Transverse colon (tissue), 4 donors: ENCODE measurements around the gene CST8.

Source experiments
- POLR2A ChIP-seq: fragments of 450-650 bp; IDR thresholded peaks from one replicate; pipeline ENCODE4 v1.6.1; 2016; ENCODE audit warnings: antibody characterized with exemption, mild to moderate bottlenecking, moderate library complexity
- POLR2AphosphoS5 ChIP-seq, 3 donors: sonication (generic); formaldehyde crosslinking; IDR thresholded peaks; one replicate each; pipeline ENCODE4 v1.6.1; 2016; ENCODE audit warnings: antibody characterized with exemption in 3 of 3
- TF ChIP-seq, protein P1 (sequence below), 5 experiments: fragments of 200-600 bp in 3 of 5; fragments of 450-650 bp in 2 of 5; sonication (generic) in 3 of 5; IDR thresholded peaks; 1 replicate in 2 of 5; 2 replicates in 3 of 5; pipeline ENCODE4 v1.5.1; 2016 to 2017; ENCODE audit warnings: antibody characterized with exemption in 5 of 5, inconsistent platforms in 3 of 5, mild to moderate bottlenecking in 2 of 5, moderate library complexity in 1 of 5

DNA sequence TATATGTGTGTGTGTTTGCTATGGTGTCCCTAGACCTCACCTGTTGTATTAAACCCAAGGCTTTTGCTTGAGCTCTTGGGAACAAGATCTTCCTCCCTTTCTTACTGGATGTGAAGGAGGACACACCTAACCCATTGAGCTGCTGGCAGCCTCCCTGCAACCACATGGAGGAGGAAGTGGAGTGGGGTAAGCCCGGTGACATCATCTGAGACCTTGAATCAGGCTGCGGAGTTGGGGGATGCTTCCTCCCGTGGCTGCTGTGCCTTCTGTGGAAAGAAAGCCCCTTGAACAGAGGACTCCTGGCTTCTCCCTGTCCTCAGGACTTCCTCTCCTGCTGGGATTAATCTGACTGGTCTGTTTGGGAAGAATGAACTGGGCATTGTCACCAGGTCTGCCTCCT, 41.5 kb upstream of the CST8 start:
- TF ChIP-seq, protein P1, sequence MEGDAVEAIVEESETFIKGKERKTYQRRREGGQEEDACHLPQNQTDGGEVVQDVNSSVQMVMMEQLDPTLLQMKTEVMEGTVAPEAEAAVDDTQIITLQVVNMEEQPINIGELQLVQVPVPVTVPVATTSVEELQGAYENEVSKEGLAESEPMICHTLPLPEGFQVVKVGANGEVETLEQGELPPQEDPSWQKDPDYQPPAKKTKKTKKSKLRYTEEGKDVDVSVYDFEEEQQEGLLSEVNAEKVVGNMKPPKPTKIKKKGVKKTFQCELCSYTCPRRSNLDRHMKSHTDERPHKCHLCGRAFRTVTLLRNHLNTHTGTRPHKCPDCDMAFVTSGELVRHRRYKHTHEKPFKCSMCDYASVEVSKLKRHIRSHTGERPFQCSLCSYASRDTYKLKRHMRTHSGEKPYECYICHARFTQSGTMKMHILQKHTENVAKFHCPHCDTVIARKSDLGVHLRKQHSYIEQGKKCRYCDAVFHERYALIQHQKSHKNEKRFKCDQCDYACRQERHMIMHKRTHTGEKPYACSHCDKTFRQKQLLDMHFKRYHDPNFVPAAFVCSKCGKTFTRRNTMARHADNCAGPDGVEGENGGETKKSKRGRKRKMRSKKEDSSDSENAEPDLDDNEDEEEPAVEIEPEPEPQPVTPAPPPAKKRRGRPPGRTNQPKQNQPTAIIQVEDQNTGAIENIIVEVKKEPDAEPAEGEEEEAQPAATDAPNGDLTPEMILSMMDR (IDR thresholded peaks at IDR 0.05): no peak
- TF ChIP-seq POLR2A: no peak
- TF ChIP-seq POLR2AphosphoS5 (IDR thresholded peaks at IDR 0.05): no peak
